PFSK-1 (cell line): Measurements from ENCODE around the gene MOAP1.

ENCODE experiments used
- FOXP2 ChIP-seq: optimal IDR thresholded peaks from 2 replicates; pipeline ENCODE3; 2011; ENCODE audit warnings: borderline replicate concordance, control low read depth, inconsistent platforms; ENCODE audit not compliant: insufficient read depth; ENCODE audit errors: extremely low read length, extremely low read depth
- POLR2AphosphoS5 ChIP-seq: IDR thresholded peaks from 2 replicates; pipeline ENCODE4 v1.6.1; 2012; ENCODE audit warnings: low read depth, mild to moderate bottlenecking, control low read depth, low read length, moderate library complexity
- REST ChIP-seq, 2 experiments: IDR thresholded peaks; 2 replicates each; pipeline versions ENCODE4 v1.6.1 to v1.8.0; 2011 to 2012; ENCODE audit warnings: low read depth in 2 of 2, low read length in 2 of 2, control low read depth in 1 of 2, inconsistent platforms in 1 of 2, mild to moderate bottlenecking in 1 of 2, moderate library complexity in 1 of 2; ENCODE audit not compliant: insufficient read depth in 1 of 2
- SIN3A ChIP-seq: IDR thresholded peaks from 2 replicates; pipeline ENCODE4 v1.6.1; 2012; ENCODE audit warnings: mild to moderate bottlenecking, low read length, moderate library complexity, borderline replicate concordance; ENCODE audit not compliant: insufficient read depth
- TAF1 ChIP-seq: IDR thresholded peaks from 2 replicates; pipeline ENCODE4 v1.6.1; 2012; ENCODE audit warnings: low read length, control low read depth, borderline replicate concordance; ENCODE audit not compliant: insufficient read depth

MOAP1 gene

GRCh38 chr14:93137864-93138263 is 46.8 kb downstream of the MOAP1 start:
- no peak for TF ChIP-seq SIN3A
- no peak for TF ChIP-seq TAF1
- TF ChIP-seq REST (IDR thresholded peaks at IDR 0.05; ENCODE audit: insufficient read depth in 1 of 2, low read depth in 2 of 2, low read length in 2 of 2): no peak
- no peak for TF ChIP-seq POLR2AphosphoS5
- no peak for TF ChIP-seq FOXP2

GRCh38 chr14:93136009-93136408 is 48.7 kb downstream of the MOAP1 start:
- no peak for TF ChIP-seq REST (IDR thresholded peaks at IDR 0.05; ENCODE audit: insufficient read depth in 1 of 2, low read depth in 2 of 2, low read length in 2 of 2)
- no peak for TF ChIP-seq SIN3A
- no peak for TF ChIP-seq TAF1
- no peak for TF ChIP-seq POLR2AphosphoS5
- TF ChIP-seq FOXP2: no peak

- no peak for TF ChIP-seq FOXP2
Observed at GRCh38 chr14:93135399-93135798, 49.3 kb downstream of the MOAP1 start.

GRCh38 chr14:93133464-93133863 is 51.2 kb downstream of the MOAP1 start:
- TF ChIP-seq SIN3A (no peak), TAF1 (no peak), REST (IDR thresholded peaks at IDR 0.05; ENCODE audit: insufficient read depth in 1 of 2, low read depth in 2 of 2, low read length in 2 of 2) (no peak), POLR2AphosphoS5 (no peak), FOXP2 (no peak)

GRCh38 chr14:93132472-93133065 is 52.1 kb downstream of the MOAP1 start:
- TF ChIP-seq SIN3A (no peak), FOXP2 (no peak), TAF1 (no peak), REST (IDR thresholded peaks at IDR 0.05; ENCODE audit: insufficient read depth in 1 of 2, low read depth in 2 of 2, low read length in 2 of 2) (no peak), POLR2AphosphoS5 (no peak)
